Skeletal muscle satellite cell (primary cell): ENCODE results near the gene GTF3C1.
A peak's percentile ranks its signal among the peaks of the same experiment; 100 is the strongest.

ENCODE experiments used
- H3K27me3 ChIP-seq: 2 replicates; pipeline ENCODE4 v1.7.0; 2013; ENCODE audit warnings: low read length; ENCODE audit not compliant: control insufficient read depth, insufficient read depth
- H3K36me3 ChIP-seq: 2 replicates; pipeline ENCODE4 v1.7.0; 2013; ENCODE audit warnings: mild to moderate bottlenecking, control low read depth, low read length; ENCODE audit not compliant: insufficient read depth
- H3K4me1 ChIP-seq: 2 replicates; pipeline ENCODE4 v1.7.0; 2013; ENCODE audit warnings: low read length; ENCODE audit not compliant: control insufficient read depth, insufficient read depth
- H3K4me2 ChIP-seq: 2 replicates; pipeline ENCODE4 v1.7.0; 2013; ENCODE audit warnings: mild to moderate bottlenecking, low read length
- H3K4me3 ChIP-seq: 2 replicates; pipeline ENCODE4 v1.7.0; 2013; ENCODE audit warnings: low read length
- H3K9ac ChIP-seq: 2 replicates; pipeline ENCODE4 v1.7.0; 2013; ENCODE audit warnings: mild to moderate bottlenecking, low read depth, low read length, moderate library complexity
- H3K9me3 ChIP-seq: replicated peaks from 2 replicates; pipeline ENCODE4 v1.7.0; 2013; ENCODE audit warnings: mild to moderate bottlenecking, control low read depth, low read length

The GTF3C1 gene

GRCh38 chr16:27561216-27561615 lies 11.5 kb upstream of the GTF3C1 start:
- no peaks in the 10 kb centered on the region for H3K36me3 ChIP-seq
- H3K4me1 ChIP-seq = peaks cover 4% of the 10 kb centered on the region
- no peaks in the 10 kb centered on the region for H3K27me3 ChIP-seq
- H3K4me3 ChIP-seq = no peak overlapping the region
- H3K4me2 ChIP-seq = no peak overlapping the region
- no peak overlapping the region for H3K9ac ChIP-seq
- no peaks in the 10 kb centered on the region for H3K9me3 ChIP-seq

GRCh38 chr16:27558932-27559331 lies 9.2 kb upstream of the GTF3C1 start:
- no peaks in the 10 kb centered on the region for H3K4me1 ChIP-seq
- no peak overlapping the region for H3K9ac ChIP-seq
- H3K36me3 ChIP-seq = no peaks in the 10 kb centered on the region
- no peak overlapping the region for H3K4me3 ChIP-seq
- no peaks in the 10 kb centered on the region for H3K9me3 ChIP-seq
- H3K4me2 ChIP-seq = no peak overlapping the region
- H3K27me3 ChIP-seq = no peaks in the 10 kb centered on the region

- Histone ChIP-seq H3K4me2 (no peak overlapping the region), H3K36me3 (no peaks in the 10 kb centered on the region), H3K9ac (no peak overlapping the region), H3K27me3 (no peaks in the 10 kb centered on the region), H3K4me3 (no peak overlapping the region), H3K4me1 (no peaks in the 10 kb centered on the region), H3K9me3 (no peaks in the 10 kb centered on the region)
Measured at GRCh38 chr16:27558434-27558833, 8.7 kb upstream of the GTF3C1 start.

- no peak overlapping the region for H3K4me2 ChIP-seq
Measured at GRCh38 chr16:27556471-27556870, 6.8 kb upstream of the GTF3C1 start.

GRCh38 chr16:27551036-27551435 lies 1.3 kb upstream of the GTF3C1 start:
- Histone ChIP-seq H3K27me3 (no peaks in the 10 kb centered on the region), H3K4me2 (peak overlapping the region; percentile 79), H3K36me3 (peaks cover 2% of the 10 kb centered on the region), H3K9me3 (no peaks in the 10 kb centered on the region), H3K9ac (peak overlapping the region; percentile 95), H3K4me1 (peaks cover 30% of the 10 kb centered on the region), H3K4me3 (peak overlapping the region; percentile 99)

More at GRCh38 chr16:27556471-27556870, 6.8 kb upstream of the GTF3C1 start:
- H3K36me3 ChIP-seq = no peaks in the 10 kb centered on the region
- no peaks in the 10 kb centered on the region for H3K27me3 ChIP-seq
- H3K9ac ChIP-seq = no peak overlapping the region
- H3K4me3 ChIP-seq = no peak overlapping the region
- no peaks in the 10 kb centered on the region for H3K4me1 ChIP-seq
- H3K9me3 ChIP-seq = no peaks in the 10 kb centered on the region

- Histone ChIP-seq H3K9ac (peak overlapping the region; percentile 95), H3K27me3 (no peaks in the 10 kb centered on the region), H3K9me3 (no peaks in the 10 kb centered on the region), H3K4me2 (peak overlapping the region; percentile 79), H3K4me3 (peak overlapping the region; percentile 99), H3K4me1 (peaks cover 30% of the 10 kb centered on the region), H3K36me3 (peaks cover 4% of the 10 kb centered on the region)
Measured at GRCh38 chr16:27550582-27550920, 838 bp upstream of the GTF3C1 start.

GRCh38 chr16:27549464-27549745 lies 308 bp downstream of the GTF3C1 start:
- peak overlapping the region; percentile 86 for H3K4me3 ChIP-seq
- H3K4me2 ChIP-seq = peak overlapping the region; percentile 90
- H3K27me3 ChIP-seq = no peaks in the 10 kb centered on the region
- H3K9me3 ChIP-seq = no peaks in the 10 kb centered on the region
- H3K9ac ChIP-seq = peak overlapping the region; percentile 95
- H3K4me1 ChIP-seq = peaks cover 30% of the 10 kb centered on the region
- H3K36me3 ChIP-seq = peaks cover 16% of the 10 kb centered on the region

- peaks cover 29% of the 10 kb centered on the region for H3K36me3 ChIP-seq
- no peak overlapping the region for H3K4me3 ChIP-seq
- H3K4me2 ChIP-seq = peak overlapping the region; percentile 90
- H3K4me1 ChIP-seq = peaks cover 30% of the 10 kb centered on the region
- no peaks in the 10 kb centered on the region for H3K9me3 ChIP-seq
- no peak overlapping the region for H3K9ac ChIP-seq
- no peaks in the 10 kb centered on the region for H3K27me3 ChIP-seq
Measured at GRCh38 chr16:27547851-27548250, 1.9 kb downstream of the GTF3C1 start.

- H3K36me3 ChIP-seq = peaks cover 37% of the 10 kb centered on the region
- no peaks in the 10 kb centered on the region for H3K9me3 ChIP-seq
- H3K9ac ChIP-seq = no peak overlapping the region
- H3K27me3 ChIP-seq = no peaks in the 10 kb centered on the region
- peaks cover 30% of the 10 kb centered on the region for H3K4me1 ChIP-seq
- peak overlapping the region; percentile 46 for H3K4me2 ChIP-seq
- peak overlapping the region; percentile 11 for H3K4me3 ChIP-seq
Measured at GRCh38 chr16:27547134-27547533, 2.6 kb downstream of the GTF3C1 start.

GRCh38 chr16:27544671-27545070 lies 5.0 kb downstream of the GTF3C1 start:
- Histone ChIP-seq H3K4me2 (no peak overlapping the region), H3K9me3 (no peaks in the 10 kb centered on the region), H3K36me3 (peaks cover 57% of the 10 kb centered on the region), H3K9ac (no peak overlapping the region), H3K4me1 (peaks cover 20% of the 10 kb centered on the region), H3K4me3 (no peak overlapping the region), H3K27me3 (no peaks in the 10 kb centered on the region)

GRCh38 chr16:27543801-27544200 lies 5.9 kb downstream of the GTF3C1 start:
- Histone ChIP-seq H3K27me3 (no peaks in the 10 kb centered on the region), H3K4me3 (no peak overlapping the region), H3K9ac (no peak overlapping the region), H3K9me3 (no peaks in the 10 kb centered on the region), H3K4me2 (no peak overlapping the region), H3K4me1 (peaks cover 19% of the 10 kb centered on the region), H3K36me3 (peaks cover 65% of the 10 kb centered on the region)

GRCh38 chr16:27539636-27540035 lies 10.1 kb downstream of the GTF3C1 start:
- Histone ChIP-seq H3K4me3 (no peak overlapping the region), H3K4me1 (no peaks in the 10 kb centered on the region), H3K36me3 (peaks cover 81% of the 10 kb centered on the region), H3K4me2 (no peak overlapping the region), H3K9ac (no peak overlapping the region), H3K9me3 (no peaks in the 10 kb centered on the region), H3K27me3 (no peaks in the 10 kb centered on the region)
